Activated CD8-positive, alpha-beta memory T cell treated with anti-CD3 and anti-CD28 coated beads for 36 hours (primary cell): Measurements from ENCODE around the gene TUBGCP3. TPM values are rescaled to one million over a fixed set of nuclear protein-coding genes. Genes with fewer than 3 reads are reported as not detected.

ENCODE experiments used
- CTCF ChIA-PET: fragments of 350-600 bp; sonication (Branson Sonifier 250); formaldehyde crosslinking; loops from one replicate; lab custom pipeline; 2021; ENCODE audit warnings: antibody characterized with exemption; lab: Charles Lee
- POLR2A ChIA-PET: fragments of 350-600 bp; sonication (Branson Sonifier 250); formaldehyde crosslinking; loops from one replicate; lab custom pipeline; 2021; ENCODE audit warnings: antibody characterized with exemption; lab: Charles Lee
- total RNA-seq, 2 experiments: library from RNA; stranded (reverse); gene quantifications; one replicate each; pipeline ENCODE4 v1.2.3, GENCODE V29; 2021

The TUBGCP3 gene
- total RNA-seq, 2 experiments from 2014 or later = 43.1 to 44.0 TPM

GRCh38 chr13:112583592-112584277, 4.2 kb downstream of the TUBGCP3 start:
- ChIA-PET POLR2A (no interaction called here), CTCF (no interaction called here)

GRCh38 chr13:112582263-112582662, 5.7 kb downstream of the TUBGCP3 start:
- CTCF ChIA-PET = no interaction called here
- POLR2A ChIA-PET = no interaction called here

DNA sequence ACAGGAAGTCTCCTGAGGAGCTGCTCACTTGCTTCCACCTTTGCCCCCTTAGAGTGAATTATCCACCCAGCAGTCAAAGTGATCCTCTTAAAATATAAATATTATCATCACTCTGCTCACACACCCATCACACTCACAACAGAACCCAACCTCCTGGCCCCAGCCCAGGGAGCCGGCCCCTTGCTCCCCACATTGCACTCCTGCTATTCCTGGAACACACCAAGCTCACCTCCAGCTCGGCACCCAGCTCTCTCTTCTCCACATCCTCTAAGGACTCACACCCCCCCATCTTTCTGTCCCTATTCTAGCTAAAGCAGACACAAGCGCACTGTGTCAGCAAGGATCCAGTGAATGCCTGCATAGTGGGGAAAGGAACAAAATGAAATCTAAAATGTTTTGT, 7.0 kb downstream of the TUBGCP3 start:
- CTCF ChIA-PET = no interaction called here

DNA sequence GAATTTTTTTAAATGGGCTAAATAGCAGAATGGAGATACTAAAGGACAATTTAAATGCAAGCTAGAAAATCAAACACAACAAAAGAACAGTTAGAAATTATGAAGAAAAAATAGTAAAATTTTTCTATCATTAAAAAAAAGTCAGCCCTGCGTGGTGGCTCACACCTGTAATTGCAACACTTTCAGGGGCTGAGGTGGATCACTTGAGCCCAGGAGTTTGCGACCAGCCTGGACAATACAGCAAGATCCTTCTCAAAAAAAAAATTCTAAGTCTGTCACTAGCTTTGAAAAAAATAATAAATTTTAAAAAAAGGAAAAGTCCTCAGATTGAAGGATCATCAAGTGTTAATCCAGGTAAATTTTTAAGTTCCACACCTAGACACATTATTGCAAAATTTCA, 7.7 kb downstream of the TUBGCP3 start:
- ChIA-PET POLR2A (no interaction called here), CTCF (no interaction called here)

More for the DNA sequence above, 7.0 kb downstream of the TUBGCP3 start:
- POLR2A ChIA-PET = no interaction called here

DNA sequence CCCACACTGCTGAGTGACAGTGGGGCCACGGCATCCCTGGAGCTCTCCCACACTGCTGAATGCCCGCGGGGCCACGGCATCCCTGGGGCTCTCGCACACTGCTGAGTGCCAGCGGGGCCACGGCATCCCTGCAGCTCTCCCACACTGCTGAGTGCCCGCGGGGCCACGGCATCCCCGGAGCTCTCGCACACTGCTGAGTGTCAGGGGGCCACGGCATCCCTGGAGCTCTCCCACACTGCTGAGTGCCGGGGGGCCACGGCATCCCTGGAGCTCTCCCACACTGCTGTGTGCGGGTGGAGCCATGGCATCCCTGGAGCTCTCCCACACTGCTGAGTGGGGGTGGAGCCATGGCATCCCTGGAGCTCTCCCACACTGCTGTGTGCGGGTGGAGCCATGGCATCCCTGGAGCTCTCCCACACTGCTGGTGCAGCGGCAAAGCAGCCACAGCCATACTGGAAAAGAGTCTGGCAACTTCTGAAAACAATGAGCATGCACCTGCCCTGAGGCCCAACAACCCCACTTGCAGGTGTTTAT, 8.6 kb downstream of the TUBGCP3 start:
- POLR2A ChIA-PET = no interaction called here
- CTCF ChIA-PET = interaction anchor here (1.0 kb wide), 1 partner anchor 12 kb away, joined by 3 read pairs; no protein-coding TSS in a partner anchor

DNA sequence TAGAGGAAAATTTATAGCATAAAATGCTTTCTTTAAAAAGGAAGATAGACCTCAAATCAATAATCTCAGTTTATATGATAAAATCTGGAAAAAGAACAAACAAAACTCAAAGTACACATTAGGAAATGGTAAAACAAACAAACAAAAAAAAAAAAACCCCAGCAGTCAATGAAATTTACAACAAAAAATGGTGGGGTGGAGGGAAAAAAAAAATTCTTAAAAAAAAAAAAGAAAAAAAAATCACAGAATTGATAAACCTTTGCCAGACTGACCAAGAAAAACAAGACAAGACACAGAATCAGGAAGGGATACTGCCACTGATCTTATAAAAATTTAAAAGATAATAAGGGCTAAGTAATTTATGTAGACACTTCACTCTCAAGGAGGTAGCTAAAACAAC, 11.2 kb downstream of the TUBGCP3 start:
- POLR2A ChIA-PET = no interaction called here

GRCh38 chr13:112576191-112576590, 11.8 kb downstream of the TUBGCP3 start:
- POLR2A ChIA-PET = no interaction called here
- CTCF ChIA-PET = no interaction called here

More for the DNA sequence above, 11.2 kb downstream of the TUBGCP3 start:
- CTCF ChIA-PET = no interaction called here

GRCh38 chr13:112575675-112576074, 12.3 kb downstream of the TUBGCP3 start:
- CTCF ChIA-PET = no interaction called here
- POLR2A ChIA-PET = no interaction called here

- CTCF ChIA-PET = interaction anchor here (0.6 kb wide), 1 partner anchor 65 kb away, joined by 5 read pairs; no protein-coding TSS in a partner anchor
- POLR2A ChIA-PET = no interaction called here
Measured at GRCh38 chr13:112574834-112575613, 12.9 kb downstream of the TUBGCP3 start.

DNA sequence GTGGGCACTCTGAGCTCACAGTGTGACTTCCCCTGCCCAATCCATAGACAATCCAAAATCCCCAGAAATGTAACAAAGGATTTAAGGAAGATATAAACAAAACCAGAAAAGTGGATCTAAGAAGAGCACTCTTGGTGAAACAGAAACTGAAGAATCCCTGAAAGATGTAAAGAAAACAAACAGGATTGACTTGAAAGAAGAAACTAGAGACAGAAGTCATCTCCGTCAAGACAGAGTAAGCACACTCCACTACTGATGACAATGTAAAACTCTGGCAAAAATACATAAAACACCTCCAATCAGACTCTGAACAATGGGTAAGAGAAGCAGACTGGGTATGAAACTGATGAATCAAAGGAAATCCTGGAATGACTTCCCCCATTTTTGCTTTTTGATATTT, 13.5 kb downstream of the TUBGCP3 start:
- POLR2A ChIA-PET = no interaction called here
- CTCF ChIA-PET = interaction anchor here (0.6 kb wide), 1 partner anchor 66 kb away, joined by 5 read pairs; no protein-coding TSS in a partner anchor

DNA sequence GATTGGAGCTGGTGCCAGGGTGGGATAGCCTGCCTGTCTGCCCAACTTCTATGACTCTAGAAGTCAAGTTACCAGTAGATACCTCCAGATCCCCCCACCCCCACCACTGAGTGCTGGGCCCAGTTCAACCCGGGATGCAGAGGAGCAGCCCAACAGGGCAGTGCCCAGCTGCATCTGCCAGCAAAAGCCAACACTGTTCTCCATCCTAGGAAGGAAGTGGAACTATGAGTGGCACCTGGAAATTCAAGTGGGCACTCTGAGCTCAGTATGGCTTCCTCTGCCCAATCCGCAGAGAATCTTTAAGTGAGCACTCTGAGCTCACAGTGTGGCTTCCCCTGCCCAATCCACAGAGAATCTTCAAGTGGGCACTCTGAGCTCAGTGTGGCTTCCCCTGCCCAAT, 14.2 kb downstream of the TUBGCP3 start:
- ChIA-PET CTCF (no interaction called here), POLR2A (no interaction called here)

GRCh38 chr13:112572366-112572765, 15.6 kb downstream of the TUBGCP3 start:
- CTCF ChIA-PET = no interaction called here
- POLR2A ChIA-PET = no interaction called here

GRCh38 chr13:112569821-112570220, 18.1 kb downstream of the TUBGCP3 start:
- POLR2A ChIA-PET = no interaction called here
- CTCF ChIA-PET = interaction anchor here (1.0 kb wide), 1 partner anchor 36 kb away, joined by 3 read pairs; no protein-coding TSS in a partner anchor

DNA sequence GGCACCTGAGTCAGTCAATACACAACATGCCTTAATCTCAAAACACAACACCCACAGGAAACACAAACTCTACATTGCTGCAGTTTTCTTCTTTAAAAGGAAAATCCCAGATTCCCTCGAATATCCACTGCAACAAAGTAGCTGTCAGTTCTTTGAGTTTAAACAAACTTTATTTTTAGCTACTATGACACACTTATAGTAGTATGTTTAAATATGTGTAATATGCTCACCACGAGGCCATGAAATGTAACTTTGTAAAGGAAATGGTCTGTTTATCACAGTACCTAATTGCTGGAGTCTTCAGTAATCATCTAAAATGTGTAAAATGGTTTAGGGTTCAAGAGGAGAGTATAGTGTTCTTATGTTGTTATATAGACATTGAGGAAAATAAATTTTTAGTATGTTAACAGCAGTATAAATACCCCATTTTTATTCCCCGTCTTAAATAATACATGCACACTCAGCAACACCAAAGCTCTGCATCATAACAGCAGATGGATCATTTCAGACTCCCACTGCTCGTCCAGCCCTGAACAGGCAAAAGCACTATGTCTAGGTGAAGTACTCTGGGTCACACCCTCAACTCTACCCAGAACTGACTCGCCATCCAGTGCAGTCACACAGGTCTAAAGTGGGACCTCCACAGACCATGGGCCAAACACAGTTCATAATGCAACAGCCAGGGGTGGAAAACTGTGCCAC, 20.6 kb downstream of the TUBGCP3 start:
- POLR2A ChIA-PET = no interaction called here
- CTCF ChIA-PET = interaction anchor here (1.6 kb wide), 1 partner anchor 12 kb away, joined by 3 read pairs; no protein-coding TSS in a partner anchor

GRCh38 chr13:112562786-112563383, 25.1 kb downstream of the TUBGCP3 start:
- CTCF ChIA-PET = interaction anchor here (0.7 kb wide), 1 partner anchor 40 kb away, joined by 3 read pairs; no protein-coding TSS in a partner anchor
- POLR2A ChIA-PET = no interaction called here

GRCh38 chr13:112562254-112562653, 25.7 kb downstream of the TUBGCP3 start:
- ChIA-PET POLR2A (no interaction called here), CTCF (no interaction called here)

GRCh38 chr13:112561478-112561877, 26.5 kb downstream of the TUBGCP3 start:
- ChIA-PET CTCF (no interaction called here), POLR2A (no interaction called here)

GRCh38 chr13:112558696-112559418, 29.1 kb downstream of the TUBGCP3 start:
- ChIA-PET POLR2A (no interaction called here), CTCF (no interaction called here)

DNA sequence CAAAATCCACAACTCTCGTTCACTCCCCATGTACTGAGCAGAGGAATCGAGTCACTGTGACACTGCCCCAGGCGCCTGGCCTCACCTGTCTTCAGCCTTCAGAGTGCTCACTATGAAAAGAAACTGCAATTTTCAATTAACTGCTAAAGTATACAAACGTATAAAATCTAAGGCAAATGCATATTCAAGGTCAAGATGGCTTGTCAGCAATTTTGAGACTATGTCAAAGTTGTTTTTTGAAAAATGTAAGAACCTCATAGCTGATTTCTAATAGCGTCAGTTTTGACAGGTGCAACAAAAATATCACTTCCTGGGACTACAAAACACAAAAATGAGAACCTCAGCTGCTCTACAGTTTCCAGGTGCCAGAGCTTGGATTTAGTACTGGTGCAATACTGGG, 31.4 kb downstream of the TUBGCP3 start:
- CTCF ChIA-PET = no interaction called here
- POLR2A ChIA-PET = no interaction called here
